HepG2 (cell line): ENCODE measurements around the gene EBLN2.
A peak's percentile ranks its signal among the peaks of the same experiment; 100 is the strongest.

Source experiments
- FOXA1 ChIP-seq, 2 experiments: fragments of 450-650 bp in 1 of 2; sonication (generic) in 1 of 2; formaldehyde crosslinking in 1 of 2; IDR thresholded peaks; 2 replicates each; pipeline versions ENCODE4 v1.4.0 to v1.6.1; 2016 to 2020; ENCODE audit warnings: missing genetic modification reagents in 1 of 2
- FOXA3 ChIP-seq: IDR thresholded peaks from 2 replicates; pipeline ENCODE4 v1.6.1; 2016; ENCODE audit warnings: missing genetic modification reagents, missing compliant biosample characterization
- NRL ChIP-seq: sonication (generic); formaldehyde crosslinking; IDR thresholded peaks from 2 replicates; pipeline ENCODE4 v1.5.0; 2020; ENCODE audit warnings: missing genetic modification reagents, mild to moderate bottlenecking, moderate library complexity, borderline replicate concordance
- SIN3A ChIP-seq: IDR thresholded peaks from 2 replicates; pipeline ENCODE4 v1.6.1; 2011; ENCODE audit warnings: low read depth, mild to moderate bottlenecking, control low read depth, low read length, borderline replicate concordance
- TBP ChIP-seq: sonication (generic); formaldehyde crosslinking; IDR thresholded peaks from 2 replicates; pipeline ENCODE4 v1.5.0; 2020; ENCODE audit warnings: missing genetic modification reagents
- XRCC5 ChIP-seq: fragments of 200-400 bp; formaldehyde crosslinking; optimal IDR thresholded peaks from 2 replicates; pipeline ENCODE3; 2017; ENCODE audit warnings: mild to moderate bottlenecking, low read length
- TF ChIP-seq, protein P1 (sequence below): sonication (generic); formaldehyde crosslinking; IDR thresholded peaks from 2 replicates; pipeline ENCODE4 v1.4.0; 2020; ENCODE audit warnings: missing genetic modification reagents, mild to moderate bottlenecking, borderline replicate concordance
- TF ChIP-seq, protein P2 (sequence below): sonication (generic); formaldehyde crosslinking; IDR thresholded peaks from 2 replicates; pipeline ENCODE4 v1.5.0; 2020; ENCODE audit warnings: mild to moderate bottlenecking, missing genetic modification reagents, moderate library complexity

DNA sequence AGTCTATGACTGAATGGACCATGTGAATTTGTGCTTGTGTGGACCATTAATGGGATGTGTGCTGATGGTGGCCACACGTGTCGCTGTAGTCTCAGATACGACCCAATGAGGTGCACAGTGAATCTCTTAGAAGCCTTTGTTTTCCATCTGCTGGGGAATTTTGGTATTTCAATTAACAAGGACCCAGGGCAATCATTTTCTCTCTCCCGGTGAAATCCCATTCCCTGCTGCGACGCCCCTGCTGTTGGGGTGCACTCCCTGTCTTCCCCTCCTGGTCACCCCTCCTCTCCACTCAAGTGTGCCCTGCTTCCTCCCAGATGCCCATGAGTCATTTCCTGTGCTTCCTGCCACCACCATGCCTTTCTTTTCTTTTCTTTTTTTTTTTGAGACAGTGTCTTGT is 32.7 kb downstream of the EBLN2 start:
- TF ChIP-seq TBP (no peak), FOXA3 (CRISPR knock-in tag) (no peak), FOXA1 (IDR thresholded peaks at IDR 0.05) (no peak), FOXA1 (CRISPR knock-in tag; IDR thresholded peaks at IDR 0.05) (no peak), SIN3A (no peak), NRL (CRISPR knock-in tag) (no peak), XRCC5 (no peak)
- TF ChIP-seq, protein P1, sequence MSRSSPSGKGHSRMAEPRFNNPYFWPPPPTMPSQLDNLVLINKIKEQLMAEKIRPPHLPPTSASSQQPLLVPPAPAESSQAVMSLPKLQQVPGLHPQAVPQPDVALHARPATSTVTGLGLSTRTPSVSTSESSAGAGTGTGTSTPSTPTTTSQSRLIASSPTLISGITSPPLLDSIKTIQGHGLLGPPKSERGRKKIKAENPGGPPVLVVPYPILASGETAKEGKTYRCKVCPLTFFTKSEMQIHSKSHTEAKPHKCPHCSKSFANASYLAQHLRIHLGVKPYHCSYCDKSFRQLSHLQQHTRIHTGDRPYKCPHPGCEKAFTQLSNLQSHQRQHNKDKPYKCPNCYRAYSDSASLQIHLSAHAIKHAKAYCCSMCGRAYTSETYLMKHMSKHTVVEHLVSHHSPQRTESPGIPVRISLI (CRISPR knock-in tag), result no peak
- TF ChIP-seq, protein P2, sequence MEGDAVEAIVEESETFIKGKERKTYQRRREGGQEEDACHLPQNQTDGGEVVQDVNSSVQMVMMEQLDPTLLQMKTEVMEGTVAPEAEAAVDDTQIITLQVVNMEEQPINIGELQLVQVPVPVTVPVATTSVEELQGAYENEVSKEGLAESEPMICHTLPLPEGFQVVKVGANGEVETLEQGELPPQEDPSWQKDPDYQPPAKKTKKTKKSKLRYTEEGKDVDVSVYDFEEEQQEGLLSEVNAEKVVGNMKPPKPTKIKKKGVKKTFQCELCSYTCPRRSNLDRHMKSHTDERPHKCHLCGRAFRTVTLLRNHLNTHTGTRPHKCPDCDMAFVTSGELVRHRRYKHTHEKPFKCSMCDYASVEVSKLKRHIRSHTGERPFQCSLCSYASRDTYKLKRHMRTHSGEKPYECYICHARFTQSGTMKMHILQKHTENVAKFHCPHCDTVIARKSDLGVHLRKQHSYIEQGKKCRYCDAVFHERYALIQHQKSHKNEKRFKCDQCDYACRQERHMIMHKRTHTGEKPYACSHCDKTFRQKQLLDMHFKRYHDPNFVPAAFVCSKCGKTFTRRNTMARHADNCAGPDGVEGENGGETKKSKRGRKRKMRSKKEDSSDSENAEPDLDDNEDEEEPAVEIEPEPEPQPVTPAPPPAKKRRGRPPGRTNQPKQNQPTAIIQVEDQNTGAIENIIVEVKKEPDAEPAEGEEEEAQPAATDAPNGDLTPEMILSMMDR, result 0 out of 2 replicates have a peak, but pooled peaks have one; percentile 22
